ENCODE measurements around the gene DBI. TPM values are rescaled to one million over a fixed set of nuclear protein-coding genes. Genes with fewer than 3 reads are reported as not detected.
"Not testable (repeated sequence)": the region's sequence is repeated elsewhere in the genome, so short reads cannot be mapped to it uniquely, and the experiment has no call there.

Gene DBI
- total RNA-seq, 1 experiment from 2014 or later: 257 TPM

DNA sequence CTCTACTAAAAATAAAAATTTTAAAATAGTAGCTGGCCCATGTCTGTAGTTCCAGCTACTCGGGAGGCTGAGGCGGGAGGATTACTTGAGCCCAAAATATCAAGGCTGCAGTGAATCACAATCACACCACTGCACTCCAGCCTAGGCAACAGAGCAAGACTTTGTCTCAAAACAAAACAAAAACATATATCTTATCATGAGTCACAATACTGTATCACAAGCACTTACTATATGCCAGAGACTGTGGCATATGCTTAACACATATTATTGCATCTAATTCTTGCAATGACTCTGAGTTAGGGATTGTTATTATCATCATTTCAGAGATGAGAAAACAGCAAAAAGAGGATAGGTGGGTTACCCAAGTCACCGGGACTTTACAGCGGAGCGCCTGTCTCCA lies 35.3 kb downstream of the DBI start:
- DNase-seq (ENCODE audit: low spot score): no peak

DNA sequence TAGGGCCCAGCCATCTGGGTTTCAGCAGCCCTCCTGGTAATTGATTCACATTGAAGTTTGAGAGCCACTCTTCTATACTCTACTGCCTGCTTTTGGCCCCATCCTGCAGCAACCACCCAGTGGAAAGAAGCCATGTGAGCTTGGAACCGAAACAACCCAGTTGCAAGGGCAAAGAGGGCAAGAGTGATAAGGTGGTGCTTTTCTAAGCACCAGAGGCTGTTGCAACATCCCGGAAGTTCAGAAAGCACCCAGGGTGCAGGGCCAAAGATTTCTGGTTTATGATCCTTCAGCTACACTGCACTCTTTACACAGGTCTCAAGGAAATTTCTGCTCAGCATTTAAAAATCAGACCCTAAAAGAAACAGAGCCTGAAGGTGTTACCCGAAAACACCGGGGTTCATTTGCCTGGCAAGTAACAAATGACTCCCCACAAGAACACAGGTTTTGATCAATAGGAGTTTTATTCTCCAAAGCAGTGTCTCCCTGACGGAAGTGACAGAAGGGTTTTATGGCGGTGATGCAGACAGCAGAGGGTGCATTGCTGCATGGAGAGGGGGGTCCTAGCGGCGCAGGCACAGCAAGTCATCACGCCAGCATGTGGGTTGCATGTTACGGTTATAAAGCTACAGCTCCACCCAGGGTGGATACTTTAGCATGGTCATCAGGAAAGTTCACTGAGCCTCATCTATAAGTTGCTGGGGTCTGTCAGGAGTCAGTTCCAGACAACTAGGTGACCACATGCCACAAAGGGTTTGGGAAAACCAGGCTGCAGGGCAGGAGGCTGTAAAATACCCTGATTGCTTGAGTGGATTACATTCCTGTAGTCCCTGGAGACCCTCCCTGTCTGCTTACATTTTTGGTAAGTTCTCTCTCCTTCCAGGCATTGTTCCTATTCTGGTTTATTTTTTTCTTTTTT lies 36.1 kb downstream of the DBI start:
- DNase-seq (ENCODE audit: low spot score): no peak

DNA sequence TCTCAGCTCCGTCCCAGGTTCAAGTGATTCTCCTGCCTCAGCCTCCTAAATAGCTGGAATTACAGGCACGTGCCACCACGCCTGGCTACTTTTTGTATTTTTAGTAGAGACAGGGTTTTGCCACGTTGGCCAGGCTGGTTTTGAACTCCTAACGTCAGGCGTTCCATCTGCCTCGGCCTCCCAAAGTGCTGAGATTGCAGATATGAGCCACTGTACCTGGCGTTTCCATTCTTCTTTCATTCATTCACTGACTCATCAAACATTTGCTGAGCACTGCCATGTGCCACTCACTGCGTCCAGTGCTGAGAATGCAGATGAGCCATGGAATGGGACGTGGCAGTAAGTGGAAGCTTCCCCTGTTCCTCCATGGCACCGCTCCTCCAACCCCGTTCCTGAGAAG lies 36.8 kb downstream of the DBI start:
- not testable (repeated sequence) for DNase-seq (ENCODE audit: low spot score)

DNA sequence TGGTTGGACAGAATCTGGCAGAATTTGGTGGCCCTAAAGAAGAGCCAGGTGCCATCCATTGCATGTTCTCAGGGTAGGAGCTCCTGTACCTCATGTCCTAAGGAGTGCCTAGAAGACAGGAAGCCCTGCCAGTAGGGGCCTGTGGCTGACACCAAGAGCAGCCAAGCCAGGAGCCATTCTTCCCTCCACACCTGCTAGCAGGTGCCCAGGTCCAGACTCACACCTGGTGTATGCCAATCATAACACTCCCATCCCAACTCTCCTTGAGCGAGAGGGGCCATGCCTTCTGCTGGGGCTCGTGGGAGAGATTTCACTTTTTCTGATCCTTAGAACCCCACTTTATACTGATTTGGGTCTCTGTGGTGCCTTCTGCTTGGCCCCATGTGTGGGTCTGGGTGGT lies 38.4 kb downstream of the DBI start:
- DNase-seq (ENCODE audit: low spot score): no peak

DNA sequence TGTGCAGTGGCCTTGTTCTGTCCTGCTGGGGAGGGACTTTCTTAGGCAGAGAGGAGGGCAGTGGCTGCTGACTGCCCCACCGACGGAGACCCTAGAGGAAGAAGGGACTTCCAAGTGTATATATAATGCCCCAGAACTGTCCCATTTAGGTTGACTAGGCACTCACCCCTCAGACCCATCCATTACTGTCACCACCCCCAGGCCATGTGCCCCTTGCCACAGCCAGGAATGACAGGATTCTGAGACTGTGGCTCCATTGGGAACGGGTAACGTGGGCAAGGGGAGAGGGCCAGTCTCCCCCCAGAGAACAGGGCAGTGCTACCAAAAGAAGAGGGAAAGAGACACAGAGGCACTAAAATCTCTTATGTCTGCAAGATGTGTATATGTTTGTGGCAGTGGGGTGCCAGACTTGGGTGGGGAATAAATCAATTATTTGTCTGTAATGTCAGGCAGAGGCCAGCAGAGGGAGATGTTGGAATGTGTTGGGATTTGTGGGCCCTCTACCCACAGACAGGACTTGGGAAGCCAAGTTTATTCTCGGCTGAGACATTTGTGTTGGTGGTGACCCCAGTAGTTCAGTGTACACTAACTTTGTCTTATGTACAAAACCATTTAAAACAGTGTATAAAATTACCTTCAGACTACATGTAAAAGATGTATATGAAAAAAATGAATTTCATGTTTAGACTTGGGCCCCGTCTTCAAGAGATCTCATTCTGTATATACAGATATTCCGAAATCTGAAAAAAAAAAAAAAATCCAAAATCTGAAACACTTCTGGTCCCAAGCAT lies 40.8 kb downstream of the DBI start:
- peak; percentile 65 for DNase-seq (ENCODE audit: low spot score)

DNA sequence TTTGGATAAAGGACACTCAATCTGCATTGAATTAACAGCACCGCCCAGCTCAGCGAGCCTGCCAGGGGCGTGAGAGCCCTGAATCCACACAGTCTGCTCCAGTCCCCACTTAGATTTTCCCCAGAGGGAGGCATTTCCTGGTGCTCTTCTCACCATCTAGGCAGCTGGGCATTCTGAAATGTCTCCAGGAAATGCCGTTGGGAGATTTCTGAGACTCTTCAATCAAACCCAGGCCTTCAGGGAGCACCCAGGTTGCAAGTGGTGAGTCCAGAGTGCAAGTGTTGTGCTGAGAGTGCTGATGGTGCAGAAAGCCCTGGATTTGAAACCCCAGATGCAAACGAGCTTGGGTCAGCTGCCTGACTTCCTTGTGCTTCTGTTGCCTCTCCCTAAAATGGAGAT lies 41.4 kb downstream of the DBI start:
- DNase-seq (ENCODE audit: low spot score): no peak

DNA sequence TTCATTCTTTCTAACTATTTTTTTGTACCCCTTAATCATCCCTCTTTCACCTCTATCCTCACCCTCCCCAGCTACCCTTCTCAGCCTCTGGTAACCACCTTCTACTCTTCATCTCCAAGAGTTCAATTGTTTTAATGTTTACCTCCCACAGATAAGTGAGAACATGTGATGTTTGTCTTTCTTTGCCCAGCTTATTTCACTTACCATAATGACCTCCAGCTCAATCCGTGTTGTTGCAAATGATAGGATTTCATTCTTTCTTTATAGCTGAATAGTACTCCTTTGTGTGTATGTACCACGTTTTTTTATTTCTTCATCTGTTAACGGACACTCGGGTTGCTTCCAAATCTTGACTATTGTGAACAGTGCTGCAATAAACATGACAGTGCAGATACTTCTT lies 42.7 kb downstream of the DBI start:
- DNase-seq (ENCODE audit: low spot score): no peak

DNA sequence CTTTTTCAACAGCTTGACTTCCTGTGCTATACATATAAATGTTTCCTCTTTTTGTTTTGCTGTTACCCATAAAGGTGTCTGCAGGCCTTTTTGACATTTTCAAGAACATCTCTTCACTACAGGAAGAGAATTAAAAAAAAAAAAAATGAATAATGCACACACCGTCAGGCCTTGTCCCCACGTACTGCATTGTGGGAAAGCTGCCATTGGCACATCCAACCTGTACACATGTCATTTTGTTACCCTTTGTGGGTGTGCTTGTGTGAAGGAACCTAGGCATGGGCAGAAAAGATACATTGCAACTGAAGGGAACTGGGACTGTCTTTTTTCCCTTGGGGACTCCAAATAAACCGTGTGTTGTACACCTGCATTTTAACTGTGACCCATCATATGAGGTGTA lies 48.1 kb downstream of the DBI start:
- no peak for DNase-seq (ENCODE audit: low spot score)

DNA sequence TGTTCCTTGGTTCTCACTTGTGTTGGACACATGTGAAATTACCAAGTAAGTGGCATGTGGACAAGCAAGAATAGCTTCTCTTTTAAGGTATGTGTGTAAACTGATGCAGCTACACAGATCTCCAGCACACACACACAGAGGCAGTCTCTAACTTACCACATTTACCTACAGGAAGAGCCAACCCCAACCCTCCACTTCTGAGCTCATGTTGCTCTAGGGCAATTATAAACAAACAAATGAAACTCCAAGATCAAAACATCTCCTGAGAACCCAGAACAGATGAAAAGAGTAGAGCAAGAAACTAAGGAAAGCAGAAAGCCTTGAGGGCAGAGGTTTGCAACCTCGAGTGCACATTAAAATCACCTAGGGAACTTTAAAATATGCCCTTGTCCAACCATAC lies 48.9 kb downstream of the DBI start:
- DNase-seq (ENCODE audit: low spot score): no peak

DNA sequence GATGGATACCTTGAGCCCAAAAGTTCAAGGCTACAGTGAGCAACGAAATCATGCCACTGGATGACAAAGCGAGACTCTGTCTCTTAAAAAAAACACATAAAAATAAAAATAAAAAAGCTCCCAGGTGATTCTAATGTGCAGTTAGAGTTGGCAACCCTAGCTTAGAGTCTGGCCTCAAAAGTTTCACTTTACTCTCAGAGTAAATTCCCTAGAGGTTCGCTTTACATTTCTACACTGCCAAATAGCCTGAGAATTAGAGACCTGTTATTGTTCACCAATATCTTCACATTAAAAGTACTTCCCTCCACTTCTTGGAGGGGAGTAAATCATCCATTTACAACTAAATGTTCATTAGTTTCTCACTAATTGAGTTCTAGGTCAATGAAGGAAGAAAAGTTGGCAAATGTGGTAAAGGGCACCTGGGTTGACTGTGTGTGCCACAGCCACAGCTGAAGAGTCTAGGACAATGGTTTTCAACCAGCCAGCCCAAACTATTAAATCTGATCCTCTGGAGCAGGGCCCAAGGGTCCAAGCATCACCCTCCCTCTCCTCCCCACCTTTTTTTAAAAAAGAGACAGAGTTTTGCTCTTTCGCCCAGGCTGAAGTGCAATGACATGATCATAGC lies 49.6 kb downstream of the DBI start:
- no peak for DNase-seq (ENCODE audit: low spot score)

DNA sequence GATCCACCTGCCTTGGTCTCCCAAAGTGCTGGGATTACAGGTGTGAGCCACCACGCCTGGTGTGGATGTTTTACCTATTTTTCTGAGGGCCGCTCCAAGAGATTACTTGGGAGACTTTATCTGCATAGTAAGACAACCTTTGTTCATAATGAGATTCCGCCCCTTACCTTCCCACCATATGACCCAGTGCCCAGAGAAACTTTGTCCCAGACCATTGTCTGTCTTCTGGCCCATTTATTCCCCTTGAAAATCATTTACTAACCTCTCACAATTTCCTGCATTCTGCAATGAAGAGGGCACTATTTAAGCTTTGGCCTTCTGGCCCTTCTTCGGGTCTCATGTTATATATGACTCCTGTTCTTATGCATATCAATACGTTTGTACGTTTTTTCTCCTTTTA lies 51.1 kb downstream of the DBI start:
- DNase-seq (ENCODE audit: low spot score): no peak

DNA sequence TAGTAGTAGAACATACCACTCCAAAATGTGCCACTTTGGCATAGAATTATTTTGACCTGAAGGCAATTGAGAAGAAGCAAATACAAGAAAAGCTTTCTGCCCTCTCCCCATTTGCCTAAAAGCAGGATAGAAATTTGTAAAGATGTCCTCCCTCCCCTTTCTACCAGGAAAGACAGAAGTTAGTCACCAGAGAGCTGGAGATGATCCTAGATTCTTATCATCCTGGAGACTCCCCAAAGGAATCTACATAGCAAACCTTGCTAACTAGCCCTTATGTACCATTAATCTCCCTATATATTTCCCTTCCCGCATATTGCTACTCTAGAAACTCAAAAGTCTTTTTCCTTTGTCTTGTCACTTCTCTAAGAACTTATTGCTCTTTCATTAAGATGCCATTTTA lies 52.3 kb downstream of the DBI start:
- DNase-seq (ENCODE audit: low spot score): peak; percentile 33

DNA sequence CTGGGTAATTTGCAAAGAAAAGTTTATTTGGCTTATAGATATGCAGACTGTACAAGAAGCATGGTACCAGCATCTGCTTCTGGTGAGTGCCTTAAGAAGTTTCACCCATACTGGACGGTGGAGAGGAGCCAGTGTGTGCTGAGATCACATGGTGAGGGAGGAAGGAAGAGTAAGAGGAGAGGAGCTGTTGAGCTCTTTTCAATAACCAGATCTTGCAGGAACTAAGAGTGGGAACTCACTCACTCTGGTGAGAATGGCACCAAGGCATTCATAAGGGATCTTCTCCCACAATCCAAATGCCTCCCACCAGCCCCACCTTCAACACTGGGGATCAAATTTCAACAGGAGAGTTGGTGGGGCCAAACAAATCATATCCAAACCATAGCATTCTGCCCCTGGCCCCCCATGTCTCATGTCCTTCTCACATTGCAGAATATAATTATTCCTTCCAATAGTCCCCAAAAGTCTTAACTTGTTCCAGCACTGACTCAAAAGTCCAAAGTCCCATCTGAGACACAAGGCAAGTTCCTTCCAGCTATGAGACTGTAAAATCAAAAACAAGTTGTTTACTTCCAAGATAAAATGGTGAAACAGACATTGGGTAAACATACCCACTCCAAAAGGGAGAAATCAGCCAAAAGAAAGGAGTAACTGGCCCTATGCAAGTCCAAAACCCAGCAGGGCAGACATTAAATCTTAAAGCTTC lies 53.2 kb downstream of the DBI start:
- no peak for DNase-seq (ENCODE audit: low spot score)

DNA sequence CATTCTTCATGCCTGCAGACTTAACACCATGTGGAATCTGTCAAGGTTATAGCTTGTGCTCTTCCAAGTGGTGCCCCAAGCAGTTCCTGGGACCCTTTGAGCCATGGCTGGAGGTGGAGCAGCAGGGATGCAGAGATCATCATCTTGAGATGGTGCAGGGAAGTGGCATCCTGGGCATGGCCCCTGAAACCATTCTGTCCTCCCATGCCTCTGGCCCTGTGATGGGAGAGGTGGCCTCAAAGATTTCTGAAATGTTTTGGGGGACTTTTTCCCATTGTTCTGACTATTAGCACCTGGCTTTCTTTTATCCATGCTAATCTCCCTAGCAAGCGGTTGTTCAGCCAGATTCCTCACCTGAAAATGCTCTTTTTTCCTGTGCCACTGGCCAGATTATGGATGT lies 54.5 kb downstream of the DBI start:
- no peak for DNase-seq (ENCODE audit: low spot score)

DNA sequence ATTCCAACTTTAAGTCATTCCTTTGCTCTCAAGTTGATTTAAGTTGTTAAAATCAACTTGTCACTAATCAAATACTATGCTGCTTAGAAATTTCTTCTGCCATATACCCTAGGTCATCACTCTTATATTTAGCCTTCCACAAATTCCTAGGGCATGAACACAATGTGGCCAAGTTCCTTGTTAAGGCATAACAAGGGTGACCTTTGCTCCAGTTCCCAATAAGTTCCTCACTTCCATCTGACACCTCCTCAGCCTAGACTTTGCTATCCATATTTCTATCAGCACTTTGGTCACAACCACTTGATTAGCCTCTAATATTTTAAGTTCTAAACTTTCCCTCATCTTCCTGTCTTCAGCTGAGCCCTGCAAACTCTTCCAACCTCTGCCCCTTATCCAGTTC lies 55.0 kb downstream of the DBI start:
- DNase-seq (ENCODE audit: low spot score): no peak

Other genes with a start within 250 kb of the DBI start
- not detected in 2 replicates for gene C1QL2, start 208.2 kb upstream of the DBI start, total RNA-seq (2014; rRNA removed; shearing (Covaris generic))
- gene STEAP3, start 143.1 kb upstream of the DBI start, total RNA-seq (2014; rRNA removed; shearing (Covaris generic)): 71.3 and 117 TPM in 2 replicates
- gene C2orf76, start 143 bp upstream of the DBI start, total RNA-seq (2014; rRNA removed; shearing (Covaris generic)): 25.6 and 34.5 TPM in 2 replicates
- gene TMEM37, start 64.9 kb downstream of the DBI start, total RNA-seq (2014; rRNA removed; shearing (Covaris generic)): 0.12 and 1.3 TPM in 2 replicates
- gene SCTR, start 157.5 kb downstream of the DBI start, total RNA-seq (2014; rRNA removed; shearing (Covaris generic)): not detected in 2 replicates
- gene CFAP221, start 177.5 kb downstream of the DBI start, total RNA-seq (2014; rRNA removed; shearing (Covaris generic)): 0.22 and 0.57 TPM in 2 replicates

Measured in A172 (cell line).